ENCODE measurements around the gene OLFM1. TPM values are rescaled to one million over a fixed set of nuclear protein-coding genes. Genes with fewer than 3 reads are reported as not detected.

The OLFM1 gene
- total RNA-seq, 1 donor from 2014 or later = not detected

DNA sequence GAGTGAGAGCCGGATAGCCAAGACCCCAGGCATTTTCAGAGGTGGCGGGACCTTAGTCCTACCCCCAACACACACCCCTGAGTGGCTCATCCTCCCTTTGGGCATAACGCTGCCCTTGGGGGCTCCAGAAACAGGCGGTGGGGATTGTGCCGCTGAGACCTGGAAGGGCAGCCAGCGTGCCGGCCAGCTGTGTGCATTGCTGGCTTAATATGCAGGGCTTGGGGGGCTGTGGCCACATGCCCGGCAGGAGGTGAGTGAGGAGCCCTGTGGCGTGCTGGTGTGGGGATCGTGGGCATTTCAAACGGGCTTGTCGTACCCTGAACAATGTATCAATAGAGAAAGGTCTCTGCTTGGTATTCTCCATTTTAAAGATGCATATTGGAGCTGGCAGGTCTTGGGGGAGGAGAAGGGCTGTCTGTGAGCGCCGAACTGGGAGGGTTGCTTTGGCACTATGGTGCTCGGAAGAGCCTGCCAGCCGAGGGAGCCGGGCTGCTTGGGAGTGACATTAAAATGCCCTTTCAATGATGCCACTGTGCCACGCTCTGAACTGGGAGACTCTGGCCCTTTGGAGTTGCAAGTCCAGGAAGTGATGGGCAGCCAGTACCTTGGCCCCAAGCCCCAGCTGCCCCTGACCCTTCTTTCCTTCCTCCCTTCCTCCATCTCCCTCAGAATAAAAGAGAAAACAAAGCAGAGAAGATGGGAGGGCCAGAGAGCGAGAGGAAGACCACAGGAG, 11.2 kb upstream of the OLFM1 start:
- intact Hi-C loops (cut with micrococcal nuclease) = no loop called here

DNA sequence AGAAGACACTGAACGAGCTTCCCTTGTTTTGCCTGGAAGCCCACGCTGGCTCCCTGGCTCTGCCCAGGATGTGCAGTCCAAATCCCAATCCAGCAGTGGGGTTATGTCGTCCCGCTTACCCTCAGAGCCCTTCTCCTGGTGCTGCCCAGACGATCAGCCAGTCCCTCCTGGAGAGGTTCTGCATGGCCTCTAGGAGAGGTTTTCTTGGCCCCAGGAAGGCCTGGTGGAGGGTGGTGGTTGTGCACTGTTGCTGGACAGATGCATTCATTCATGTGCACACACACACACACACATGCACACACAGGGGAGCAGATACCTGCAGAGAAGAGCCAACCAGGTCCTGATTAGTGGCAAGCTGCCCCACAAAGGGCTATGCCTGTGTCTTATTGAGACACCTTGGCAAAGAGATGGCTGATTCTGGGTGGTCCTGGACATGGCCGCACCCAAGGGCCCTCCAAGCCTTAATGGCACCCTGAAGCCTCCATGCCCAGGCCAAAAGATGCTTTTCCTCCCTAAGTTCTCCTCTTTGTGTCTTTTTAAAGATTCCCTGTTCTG, 10.5 kb upstream of the OLFM1 start:
- intact Hi-C loops (cut with micrococcal nuclease) = no loop called here

- intact Hi-C loops (cut with micrococcal nuclease) = no loop called here
Measured at GRCh38 chr9:135077497-135078200, 9.8 kb upstream of the OLFM1 start.

DNA sequence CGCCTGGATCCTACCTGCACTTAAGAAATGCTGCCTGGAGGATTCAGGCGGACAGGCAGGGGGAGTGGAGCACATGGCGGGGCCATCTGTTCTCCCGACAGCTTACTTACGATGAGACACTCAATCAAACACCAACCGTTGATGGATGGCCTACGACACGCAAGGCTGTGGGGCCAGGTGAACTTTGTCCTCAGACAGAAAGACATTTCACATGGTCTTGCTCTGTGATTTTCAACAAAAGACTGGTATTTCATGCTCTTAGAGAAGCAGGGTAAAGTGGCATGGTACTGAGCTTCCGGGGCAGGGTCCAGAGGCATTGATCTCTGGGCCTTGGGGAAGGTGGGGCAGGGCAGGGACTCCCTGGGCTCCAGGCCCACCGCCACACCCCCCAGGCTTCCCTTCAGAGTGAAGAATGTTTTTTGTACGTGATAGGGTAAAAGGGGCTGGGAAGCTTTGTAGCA, 9.1 kb upstream of the OLFM1 start:
- intact Hi-C loops (cut with micrococcal nuclease) = no loop called here

- intact Hi-C loops (cut with micrococcal nuclease) = no loop called here
Measured at GRCh38 chr9:135079018-135079417, 8.4 kb upstream of the OLFM1 start.

- intact Hi-C loops (cut with micrococcal nuclease) = loop anchor here (10.0 kb wide), 1 partner anchor 265 kb away; no protein-coding TSS in a partner anchor
Measured at GRCh38 chr9:135079676-135080075, 7.8 kb upstream of the OLFM1 start.

DNA sequence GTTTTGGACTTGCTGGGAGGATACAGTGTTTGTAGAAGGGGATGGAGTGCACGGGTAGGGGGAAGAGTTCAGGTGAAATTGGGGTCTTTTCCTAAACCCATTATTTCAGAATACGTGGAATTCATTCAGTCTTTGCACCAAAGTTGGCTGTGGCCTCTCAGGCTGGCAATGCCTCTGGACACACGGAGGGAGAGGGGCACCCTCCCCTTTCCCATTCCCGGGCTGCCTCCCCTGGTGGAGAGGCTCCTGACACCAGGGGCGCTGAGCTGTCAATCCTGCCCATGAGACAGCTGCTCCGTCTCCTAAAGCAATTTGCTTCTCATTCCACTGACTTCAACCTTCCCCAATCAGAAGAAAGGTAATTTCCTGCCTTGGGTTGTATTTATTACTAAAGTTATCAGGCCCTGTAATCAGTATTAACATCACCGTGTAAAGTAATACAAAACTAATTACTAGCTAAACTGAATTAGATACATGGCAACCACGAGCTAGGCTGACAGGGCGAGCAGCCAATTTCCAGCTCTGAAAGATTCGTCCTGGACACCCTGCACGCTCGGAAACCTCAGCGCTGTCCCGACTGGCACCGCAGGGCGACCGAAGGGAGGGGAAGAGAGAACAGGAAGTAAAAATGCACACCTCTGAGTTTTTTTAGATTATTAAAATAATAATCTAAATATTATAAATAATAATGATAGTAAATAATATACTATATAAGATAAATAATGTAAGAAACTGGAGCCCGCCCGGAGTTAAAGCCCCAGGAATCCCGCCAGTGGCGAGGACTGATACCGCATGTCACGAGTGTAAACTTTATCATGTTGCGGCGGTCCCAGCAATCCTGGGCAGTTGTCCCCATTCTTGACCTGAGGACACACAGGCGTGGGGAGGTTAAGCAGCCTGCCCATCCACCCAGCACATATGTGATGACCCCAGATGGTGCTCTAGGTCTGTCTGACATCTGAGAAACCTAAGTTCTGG, 6.9 kb upstream of the OLFM1 start:
- intact Hi-C loops (cut with micrococcal nuclease) = loop anchor here (10.0 kb wide), 1 partner anchor 264 kb away; no protein-coding TSS in a partner anchor

DNA sequence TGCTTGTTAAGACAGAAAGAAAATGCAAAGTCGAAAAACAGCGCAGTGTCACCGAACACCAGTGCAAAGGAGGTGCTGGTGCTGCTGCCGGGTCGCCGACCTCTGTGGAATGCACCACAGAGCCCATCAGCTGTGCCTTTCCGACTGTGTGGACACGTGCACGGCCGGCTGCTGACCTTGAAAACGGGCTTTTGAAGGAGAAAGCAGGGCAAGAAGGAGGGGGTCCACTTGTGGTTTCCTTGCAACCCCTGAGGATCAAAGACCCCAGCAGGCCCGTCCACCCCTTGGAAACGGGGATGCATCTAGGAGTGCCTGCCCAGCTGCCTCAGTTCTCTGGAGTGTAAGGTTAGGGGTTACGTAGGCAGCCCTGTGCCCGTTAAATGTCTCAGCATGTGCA, 6.2 kb upstream of the OLFM1 start:
- intact Hi-C loops (cut with micrococcal nuclease) = loop anchor here (10.0 kb wide), 1 partner anchor 264 kb away; no protein-coding TSS in a partner anchor

GRCh38 chr9:135081731-135082130, 5.7 kb upstream of the OLFM1 start:
- intact Hi-C loops (cut with micrococcal nuclease) = loop anchor here (10.0 kb wide), 1 partner anchor 263 kb away; no protein-coding TSS in a partner anchor

DNA sequence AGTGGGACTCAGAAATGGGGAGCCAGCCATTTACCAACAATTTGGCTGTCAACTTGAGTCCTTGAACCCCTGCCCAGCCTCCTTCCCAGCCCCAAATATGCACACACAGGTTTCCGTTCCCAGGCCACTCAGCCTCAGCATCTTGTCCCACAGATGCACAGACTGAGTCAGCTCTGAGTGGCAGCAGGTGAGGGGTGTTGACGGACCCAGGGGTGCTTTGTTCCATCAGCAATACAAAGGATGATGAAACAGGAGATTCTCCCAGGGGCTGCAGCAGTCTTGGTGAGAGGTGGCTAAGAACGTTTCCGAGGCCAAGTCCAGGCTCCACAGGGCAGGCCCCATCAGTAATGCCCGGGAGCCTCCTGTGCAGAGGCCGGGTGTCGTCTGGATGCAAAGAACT, 4.9 kb upstream of the OLFM1 start:
- intact Hi-C loops (cut with micrococcal nuclease) = loop anchor here (10.0 kb wide), 1 partner anchor 262 kb away; no protein-coding TSS in a partner anchor

GRCh38 chr9:135083241-135083810, 4.1 kb upstream of the OLFM1 start:
- intact Hi-C loops (cut with micrococcal nuclease) = loop anchor here (10.0 kb wide), 1 partner anchor 261 kb away; no protein-coding TSS in a partner anchor

- intact Hi-C loops (cut with micrococcal nuclease) = loop anchor here (10.0 kb wide), 1 partner anchor 261 kb away; no protein-coding TSS in a partner anchor
Measured at GRCh38 chr9:135083831-135084230, 3.6 kb upstream of the OLFM1 start.

DNA sequence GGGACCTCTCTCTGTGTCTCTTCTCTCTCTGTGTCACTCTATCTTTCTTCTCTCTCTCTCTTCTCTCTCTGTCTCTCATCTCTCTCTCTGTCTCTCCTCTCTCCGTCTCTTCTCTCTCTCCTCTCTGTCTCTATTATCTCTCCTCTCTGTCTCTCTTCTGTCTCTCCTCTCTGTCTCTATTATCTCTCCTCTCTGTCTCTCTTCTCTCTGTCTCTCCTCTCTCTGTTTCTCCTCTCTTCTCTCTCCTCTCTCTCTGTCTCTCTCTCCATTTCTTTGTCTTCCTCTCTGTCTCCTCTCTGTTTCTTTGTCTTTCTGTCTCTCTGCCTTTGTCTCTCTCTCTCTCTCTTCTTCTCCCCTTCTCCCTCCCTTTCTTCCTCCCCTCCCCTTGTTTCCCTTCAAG, 3.2 kb upstream of the OLFM1 start:
- intact Hi-C loops (cut with micrococcal nuclease) = loop anchor here (10.0 kb wide), 1 partner anchor 261 kb away; no protein-coding TSS in a partner anchor

GRCh38 chr9:135084881-135085760, 2.3 kb upstream of the OLFM1 start:
- intact Hi-C loops (cut with micrococcal nuclease) = loop anchor here (10.0 kb wide), 1 partner anchor 260 kb away; no protein-coding TSS in a partner anchor

GRCh38 chr9:135085830-135086546, 1.5 kb upstream of the OLFM1 start:
- intact Hi-C loops (cut with micrococcal nuclease) = loop anchor here (10.0 kb wide), 1 partner anchor 259 kb away; no protein-coding TSS in a partner anchor

DNA sequence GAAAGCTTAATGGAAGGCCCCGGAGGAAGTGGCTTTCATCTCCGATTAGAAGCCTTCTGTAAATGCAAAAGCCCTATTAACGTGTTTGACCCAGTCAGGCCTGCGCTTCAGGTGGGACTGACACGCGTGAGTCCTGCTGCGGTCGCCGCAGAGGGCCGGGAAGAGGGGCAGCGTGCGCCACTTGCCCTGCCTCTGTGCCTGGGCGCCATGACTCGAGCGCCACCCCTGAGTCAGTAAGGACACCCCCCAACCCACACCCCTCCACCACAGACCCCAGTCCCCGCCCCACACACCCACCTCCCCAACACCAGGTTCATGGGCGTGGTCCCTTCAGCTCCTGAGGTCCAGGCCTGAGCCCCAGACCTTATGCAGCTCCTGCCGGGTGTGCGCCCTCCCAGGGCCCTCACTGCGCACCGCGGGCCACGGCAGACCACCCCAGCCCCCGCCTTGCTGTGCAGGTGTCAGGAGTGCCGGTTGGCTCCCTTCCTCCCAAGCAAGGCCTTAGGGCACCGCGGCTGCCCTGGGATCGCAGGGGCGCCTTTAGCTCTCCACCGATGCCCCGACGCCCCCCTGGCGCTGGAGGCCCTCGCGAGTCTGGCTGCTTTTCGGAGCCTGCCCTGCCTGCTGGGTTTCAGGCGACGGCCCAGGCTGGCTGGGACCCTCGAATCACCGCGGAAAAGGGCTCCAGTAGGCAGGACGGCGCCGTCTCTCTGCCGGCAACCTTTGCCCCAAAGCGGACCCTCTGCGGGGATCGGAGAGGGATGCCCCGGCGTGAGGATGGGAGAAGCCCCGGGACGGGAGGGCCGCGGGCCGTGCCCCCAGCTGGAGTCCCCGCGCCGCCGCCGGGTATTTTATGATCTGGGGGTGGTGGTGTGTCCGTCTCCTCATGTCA, 625 bp upstream of the OLFM1 start:
- intact Hi-C loops (cut with micrococcal nuclease) = loop anchor here (10.0 kb wide), 1 partner anchor 258 kb away; no protein-coding TSS in a partner anchor

DNA sequence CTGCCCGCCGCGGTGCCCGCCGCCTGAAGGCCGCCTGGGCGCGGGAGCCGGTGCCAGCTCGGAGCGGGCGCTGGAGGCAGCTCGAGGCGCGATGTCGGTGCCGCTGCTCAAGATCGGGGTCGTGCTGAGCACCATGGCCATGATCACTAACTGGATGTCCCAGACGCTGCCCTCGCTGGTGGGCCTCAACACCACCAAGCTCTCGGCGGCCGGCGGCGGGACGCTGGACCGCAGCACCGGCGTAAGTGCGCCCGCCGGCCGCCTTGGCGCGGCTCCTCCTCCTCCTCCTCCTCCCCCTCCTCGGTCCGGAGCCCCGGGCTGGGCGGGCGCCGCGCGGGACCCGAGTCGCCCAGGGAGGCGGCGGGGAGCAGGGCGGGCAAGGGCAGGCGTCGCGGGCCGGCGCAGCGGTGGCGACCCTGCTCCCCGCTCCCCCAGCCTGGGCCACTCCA, 455 bp downstream of the OLFM1 start:
- intact Hi-C loops (cut with micrococcal nuclease) = loop anchor here (10.0 kb wide), 1 partner anchor 257 kb away; no protein-coding TSS in a partner anchor
